ENCODE data around the gene DIP2C. TPM values are rescaled to one million over a fixed set of nuclear protein-coding genes. Genes with fewer than 3 reads are reported as not detected.
"Not testable (repeated sequence)": the region's sequence is repeated elsewhere in the genome, so short reads cannot be mapped to it uniquely, and the experiment has no call there.

Gene DIP2C
- total RNA-seq, 3 donors from 2014 or later: 0.20 to 0.27 (median 0.26) TPM

GRCh38 chr10:454860-455259, 234.6 kb downstream of the DIP2C start:
- no peak for DNase-seq

GRCh38 chr10:453647-454046, 235.8 kb downstream of the DIP2C start:
- DNase-seq (no peak), ATAC-seq (no peak)
- Mint-ChIP-seq H3K4me1 (ENCODE audit: low read depth) (peaks cover 59% of the 10 kb centered on the region), H3K4me3 (no peak overlapping the region), H3K9me3 (no peaks in the 10 kb centered on the region), H3K27me3 (ENCODE audit: low read depth) (no peaks in the 10 kb centered on the region), H3K36me3 (ENCODE audit: insufficient read depth) (no peaks in the 10 kb centered on the region)

More at GRCh38 chr10:454860-455259, 234.6 kb downstream of the DIP2C start:
- H3K9me3 Mint-ChIP-seq: no peaks in the 10 kb centered on the region
- H3K4me3 Mint-ChIP-seq: peak overlapping the region; percentile 40
- H3K36me3 Mint-ChIP-seq (ENCODE audit: insufficient read depth): no peaks in the 10 kb centered on the region
- peaks cover 52% of the 10 kb centered on the region for H3K4me1 Mint-ChIP-seq (ENCODE audit: low read depth)
- H3K27me3 Mint-ChIP-seq (ENCODE audit: low read depth): no peaks in the 10 kb centered on the region
- ATAC-seq: no peak

GRCh38 chr10:452512-453426, 236.7 kb downstream of the DIP2C start:
- Mint-ChIP-seq H3K4me1 (ENCODE audit: low read depth) (peaks cover 59% of the 10 kb centered on the region), H3K9me3 (no peaks in the 10 kb centered on the region), H3K36me3 (ENCODE audit: insufficient read depth) (no peaks in the 10 kb centered on the region), H3K4me3 (no peak overlapping the region), H3K27me3 (ENCODE audit: low read depth) (no peaks in the 10 kb centered on the region)
- no peak for DNase-seq
- ATAC-seq: no peak

DNA sequence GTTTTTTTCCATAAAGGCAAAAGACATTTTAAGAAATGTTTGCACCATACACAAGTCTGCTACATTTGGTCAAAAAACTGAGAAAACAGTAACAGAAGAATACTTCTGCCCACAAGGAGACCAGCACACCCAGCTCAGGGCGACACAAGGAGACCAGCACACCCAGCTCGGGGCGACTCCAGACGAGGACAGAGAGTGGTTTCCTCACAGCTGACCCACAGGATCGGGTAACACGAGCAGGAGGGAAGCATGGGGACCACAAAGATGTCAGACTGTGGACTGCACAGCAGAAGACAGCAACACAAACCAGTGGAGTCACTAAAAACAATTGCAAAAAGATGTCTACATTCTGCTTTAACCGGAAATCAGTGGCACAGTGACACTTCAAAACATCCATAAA, 237.6 kb downstream of the DIP2C start:
- no peaks in the 10 kb centered on the region for H3K27me3 Mint-ChIP-seq (ENCODE audit: low read depth)
- DNase-seq (no peak), ATAC-seq (no peak)
- no peaks in the 10 kb centered on the region for H3K9me3 Mint-ChIP-seq
- no peaks in the 10 kb centered on the region for H3K36me3 Mint-ChIP-seq (ENCODE audit: insufficient read depth)
- peaks cover 59% of the 10 kb centered on the region for H3K4me1 Mint-ChIP-seq (ENCODE audit: low read depth)
- H3K4me3 Mint-ChIP-seq: no peak overlapping the region

- Mint-ChIP-seq H3K4me3 (peak overlapping the region; percentile 63), H3K27me3 (ENCODE audit: low read depth) (no peaks in the 10 kb centered on the region), H3K9me3 (no peaks in the 10 kb centered on the region), H3K36me3 (ENCODE audit: insufficient read depth) (no peaks in the 10 kb centered on the region), H3K4me1 (ENCODE audit: low read depth) (peaks cover 57% of the 10 kb centered on the region)
- ATAC-seq (peak; percentile 97 to 98), DNase-seq (peak; percentile 42)
Measured at GRCh38 chr10:451021-451471, 238.4 kb downstream of the DIP2C start.

DNA sequence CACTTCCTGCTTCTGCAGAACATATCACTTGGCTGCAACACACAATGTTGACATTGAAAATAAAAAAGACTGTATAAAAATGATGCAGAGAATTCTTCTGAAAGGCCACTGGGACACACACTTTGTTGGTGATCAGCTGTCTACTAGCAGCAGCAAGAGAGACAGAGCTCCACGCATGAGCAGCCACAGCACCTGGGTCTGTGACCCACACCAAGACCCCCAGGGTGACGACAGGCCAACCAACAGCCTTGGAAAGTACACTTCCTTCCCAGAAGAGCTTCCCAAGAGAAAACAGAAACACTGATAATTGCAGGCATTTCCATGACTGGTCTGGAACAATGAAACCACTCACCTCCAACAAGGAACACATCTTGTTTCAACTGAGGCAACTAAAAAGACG, 239.0 kb downstream of the DIP2C start:
- no peak for DNase-seq
- H3K27me3 Mint-ChIP-seq (ENCODE audit: low read depth): no peaks in the 10 kb centered on the region
- peaks cover 57% of the 10 kb centered on the region for H3K4me1 Mint-ChIP-seq (ENCODE audit: low read depth)
- H3K4me3 Mint-ChIP-seq: peak overlapping the region; percentile 63
- no peaks in the 10 kb centered on the region for H3K9me3 Mint-ChIP-seq
- ATAC-seq: no peak
- H3K36me3 Mint-ChIP-seq (ENCODE audit: insufficient read depth): no peaks in the 10 kb centered on the region

DNA sequence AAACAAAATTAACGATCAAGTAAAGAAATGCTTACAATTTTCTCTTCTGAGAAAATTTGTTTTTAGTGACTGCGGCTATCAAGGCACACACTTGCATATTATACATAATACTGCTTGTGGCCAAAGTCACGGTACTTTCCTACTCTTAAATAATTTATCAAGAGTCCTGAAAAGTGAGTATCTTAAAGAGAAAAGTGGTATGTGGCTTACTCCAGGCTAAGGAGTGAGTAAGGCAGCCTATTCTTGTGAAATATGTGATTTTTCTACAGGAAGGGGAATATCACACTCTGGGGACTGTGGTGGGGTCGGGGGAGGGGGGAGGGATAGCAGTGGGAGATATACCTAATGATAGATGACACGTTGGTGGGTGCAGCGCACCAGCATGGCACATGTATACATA, 240.1 kb downstream of the DIP2C start:
- H3K4me1 Mint-ChIP-seq (ENCODE audit: low read depth): peaks cover 49% of the 10 kb centered on the region
- H3K9me3 Mint-ChIP-seq; ATAC-seq; DNase-seq; H3K27me3 Mint-ChIP-seq (ENCODE audit: low read depth); H3K4me3 Mint-ChIP-seq; H3K36me3 Mint-ChIP-seq (ENCODE audit: insufficient read depth): not testable (repeated sequence)

DNA sequence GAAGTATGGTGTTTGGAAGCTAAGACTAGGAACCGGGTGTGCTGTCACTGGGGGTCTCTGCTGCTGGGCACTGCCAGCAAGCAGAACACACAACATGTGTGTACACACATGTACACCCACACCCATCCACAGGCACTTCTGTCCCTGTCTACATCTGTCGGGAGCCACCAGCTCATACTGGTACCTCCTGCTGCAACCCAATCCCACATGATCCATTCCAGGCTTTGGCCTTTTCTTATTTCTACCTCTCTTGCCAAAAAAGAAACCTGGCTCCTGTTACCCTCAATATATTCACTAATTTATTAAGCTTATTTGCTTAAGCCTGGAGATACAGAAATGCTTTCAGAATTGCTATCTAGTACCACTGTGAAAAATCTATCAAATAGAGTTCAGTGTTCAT, 246.0 kb downstream of the DIP2C start:
- Mint-ChIP-seq H3K4me3 (no peak overlapping the region), H3K36me3 (ENCODE audit: insufficient read depth) (peaks cover 13% of the 10 kb centered on the region), H3K4me1 (ENCODE audit: low read depth) (peaks cover 2% of the 10 kb centered on the region), H3K27me3 (ENCODE audit: low read depth) (peaks cover 3% of the 10 kb centered on the region), H3K9me3 (no peaks in the 10 kb centered on the region)
- DNase-seq: no peak
- ATAC-seq: no peak

GRCh38 chr10:442209-442608, 247.3 kb downstream of the DIP2C start:
- DNase-seq (no peak), ATAC-seq (no peak)
- Mint-ChIP-seq H3K4me3 (no peak overlapping the region), H3K4me1 (ENCODE audit: low read depth) (peaks cover 14% of the 10 kb centered on the region), H3K9me3 (no peaks in the 10 kb centered on the region), H3K27me3 (ENCODE audit: low read depth) (peaks cover 3% of the 10 kb centered on the region), H3K36me3 (ENCODE audit: insufficient read depth) (peaks cover 13% of the 10 kb centered on the region)

DNA sequence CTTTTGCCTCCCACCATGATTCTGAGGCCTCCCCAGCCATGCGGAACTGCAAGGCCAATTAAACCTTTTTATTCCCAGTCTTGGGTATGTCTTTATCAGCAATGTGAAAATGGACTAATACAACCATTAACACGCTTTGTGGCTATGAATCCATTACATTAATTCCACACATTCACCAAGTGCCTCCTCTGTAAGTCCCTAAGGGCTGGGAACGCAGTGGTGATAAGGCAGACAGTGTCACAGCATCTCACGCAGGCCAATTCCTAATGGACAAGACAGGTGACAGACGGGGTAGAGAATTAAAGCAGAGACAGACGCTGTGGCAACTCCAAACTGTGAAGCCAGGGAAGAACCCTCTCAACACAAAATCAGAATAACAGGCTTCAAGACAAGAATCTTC, 247.8 kb downstream of the DIP2C start:
- H3K9me3 Mint-ChIP-seq: no peaks in the 10 kb centered on the region
- no peak for ATAC-seq

DNA sequence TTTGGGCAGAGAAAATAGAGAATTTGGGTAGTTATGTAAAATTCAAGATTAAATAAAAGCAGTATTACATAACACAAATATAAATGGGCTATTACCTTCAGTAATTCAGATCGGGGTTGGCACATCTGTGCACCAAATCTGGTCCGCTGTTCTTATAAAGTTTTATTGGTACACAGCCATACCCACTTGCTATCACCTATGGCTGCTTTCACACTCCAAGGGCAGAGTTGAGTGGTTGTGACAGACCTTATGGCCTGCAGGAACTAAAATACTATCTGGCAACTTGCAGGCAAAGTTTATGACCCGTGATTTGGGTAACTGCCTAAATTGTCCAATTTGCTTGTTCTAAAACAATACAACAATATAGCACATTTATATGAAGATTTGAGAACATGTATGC, 249.3 kb downstream of the DIP2C start:
- Mint-ChIP-seq H3K4me1 (ENCODE audit: low read depth) (peaks cover 25% of the 10 kb centered on the region), H3K27me3 (ENCODE audit: low read depth) (peaks cover 3% of the 10 kb centered on the region), H3K4me3 (no peak overlapping the region), H3K36me3 (ENCODE audit: insufficient read depth) (peaks cover 13% of the 10 kb centered on the region), H3K9me3 (no peaks in the 10 kb centered on the region)
- DNase-seq (no peak), ATAC-seq (no peak)

More for the DNA sequence above, 247.8 kb downstream of the DIP2C start:
- peaks cover 3% of the 10 kb centered on the region for H3K27me3 Mint-ChIP-seq (ENCODE audit: low read depth)
- no peak for DNase-seq
- no peak overlapping the region for H3K4me3 Mint-ChIP-seq
- peaks cover 13% of the 10 kb centered on the region for H3K36me3 Mint-ChIP-seq (ENCODE audit: insufficient read depth)
- peaks cover 16% of the 10 kb centered on the region for H3K4me1 Mint-ChIP-seq (ENCODE audit: low read depth)

- H3K27me3 Mint-ChIP-seq (ENCODE audit: low read depth): no peaks in the 10 kb centered on the region
- H3K4me1 Mint-ChIP-seq (ENCODE audit: low read depth): peaks cover 36% of the 10 kb centered on the region
- ATAC-seq: no peak
- peaks cover 13% of the 10 kb centered on the region for H3K36me3 Mint-ChIP-seq (ENCODE audit: insufficient read depth)
- H3K4me3 Mint-ChIP-seq: no peak overlapping the region
- H3K9me3 Mint-ChIP-seq: no peaks in the 10 kb centered on the region
- no peak for DNase-seq
Measured at GRCh38 chr10:437698-438490, 251.6 kb downstream of the DIP2C start.

DNA sequence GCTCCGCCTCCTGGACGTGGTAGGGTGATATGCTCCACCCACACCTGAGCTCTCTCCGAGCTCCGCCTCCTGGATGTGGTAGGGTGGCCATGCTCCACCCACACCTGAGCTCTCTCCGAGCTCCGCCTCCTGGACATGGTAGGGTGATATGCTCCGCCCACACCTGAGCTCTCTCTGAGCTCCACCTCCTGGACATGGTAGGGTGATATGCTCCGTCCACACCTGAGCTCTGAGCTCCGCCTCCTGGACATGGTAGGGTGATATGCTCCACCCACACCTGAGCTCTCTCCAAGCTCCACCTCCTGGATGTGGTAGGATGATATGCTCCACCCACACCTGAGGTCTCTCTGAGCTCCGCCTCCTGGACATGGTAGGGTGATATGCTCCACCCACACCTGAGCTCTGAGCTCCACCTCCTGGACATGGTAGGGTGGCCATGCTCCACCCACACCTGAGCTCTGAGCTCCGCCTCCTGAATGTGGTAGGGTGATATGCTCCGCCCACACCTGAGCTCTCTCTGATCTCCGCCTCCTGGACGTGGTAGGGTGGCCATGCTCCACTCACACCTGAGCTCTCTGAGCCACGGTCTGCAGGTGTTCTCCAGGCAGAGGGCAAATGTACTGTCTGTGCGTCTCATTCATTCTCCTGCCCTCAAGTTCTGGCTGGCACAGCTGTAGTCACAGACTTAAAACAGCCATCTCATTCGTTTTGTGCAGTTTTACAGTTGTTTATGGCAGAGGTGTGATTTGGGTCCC, 252.4 kb downstream of the DIP2C start:
- peaks cover 41% of the 10 kb centered on the region for H3K4me1 Mint-ChIP-seq (ENCODE audit: low read depth)
- H3K27me3 Mint-ChIP-seq (ENCODE audit: low read depth): no peaks in the 10 kb centered on the region
- no peaks in the 10 kb centered on the region for H3K9me3 Mint-ChIP-seq
- no peak for DNase-seq
- no peak for ATAC-seq
- H3K4me3 Mint-ChIP-seq: no peak overlapping the region
- H3K36me3 Mint-ChIP-seq (ENCODE audit: insufficient read depth): peaks cover 8% of the 10 kb centered on the region
